HG02973 (cell line): ENCODE data around the gene MPZL3.
"Not testable (repeated sequence)": the region's sequence is repeated elsewhere in the genome, so short reads cannot be mapped to it uniquely, and the experiment has no call there.

Experiments
- ATAC-seq: cut with Tn5 transposase; IDR thresholded peaks from one replicate; pipeline ENCODE4 v1.9.1; 2021; ENCODE audit warnings: moderate library complexity; ENCODE audit not compliant: unreplicated experiment

MPZL3 gene

DNA sequence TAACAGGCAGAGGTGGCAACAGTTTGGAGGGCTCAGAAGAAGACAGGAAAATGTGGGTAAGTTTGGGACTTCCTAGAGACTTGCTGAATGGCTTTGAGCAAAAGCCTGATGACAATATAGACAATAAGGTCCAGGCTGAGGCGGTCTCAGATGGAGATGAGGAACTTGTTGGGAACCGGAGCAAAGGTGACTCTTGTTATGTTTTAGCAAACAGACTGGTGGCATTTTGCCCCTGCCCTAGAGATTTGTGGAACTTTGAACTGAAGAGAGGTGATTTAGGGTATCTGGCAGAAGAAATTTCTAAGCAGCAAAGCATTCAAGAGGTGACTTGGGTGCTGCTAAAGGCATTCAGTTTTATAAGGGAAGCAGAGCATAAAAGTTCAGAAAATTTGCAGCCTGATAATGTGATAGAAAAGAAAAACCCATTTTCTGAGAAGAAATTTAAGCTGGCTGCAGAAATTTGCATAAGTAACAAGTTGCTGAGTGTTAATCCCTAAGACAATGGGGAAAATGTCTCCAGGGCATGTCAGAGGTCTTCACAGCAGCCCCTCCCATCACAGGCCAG, 61.1 kb downstream of the MPZL3 start:
- ATAC-seq, result not testable (repeated sequence)

DNA sequence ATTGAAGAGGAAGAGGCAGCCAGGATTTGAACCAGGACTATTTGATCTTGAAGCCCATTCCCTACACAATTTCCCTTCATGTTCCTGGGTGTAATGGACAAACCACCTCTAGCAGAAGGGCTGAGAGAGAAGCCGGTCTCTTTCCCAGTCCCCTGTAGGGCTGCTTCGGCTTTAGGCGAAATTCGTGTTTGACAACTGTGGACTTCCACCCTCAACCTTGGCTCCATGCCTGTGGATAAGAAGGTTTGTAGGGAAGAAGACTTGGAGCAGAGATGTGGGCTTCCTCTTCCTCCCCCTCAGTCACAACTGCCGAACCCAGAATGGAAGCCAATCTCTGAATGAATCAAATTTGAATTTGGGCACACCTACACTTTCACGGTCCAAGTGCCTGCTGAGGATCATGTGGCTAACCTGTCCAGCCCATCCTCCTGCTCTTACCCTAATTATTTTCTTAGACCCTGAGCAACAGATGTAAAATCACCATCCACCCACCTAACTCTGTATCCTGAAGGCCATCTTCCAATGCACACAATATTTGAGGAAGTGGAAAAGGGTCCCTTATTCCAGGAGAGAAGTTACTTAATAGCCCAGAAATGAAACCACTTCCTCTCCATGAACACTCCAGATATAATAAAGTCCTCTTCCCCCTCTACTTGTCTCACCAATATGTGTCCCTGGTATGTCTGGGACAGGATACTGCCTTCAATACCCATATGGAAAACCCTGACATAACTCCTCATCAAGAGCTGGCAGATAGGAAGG, 65.6 kb downstream of the MPZL3 start:
- no peak for ATAC-seq

DNA sequence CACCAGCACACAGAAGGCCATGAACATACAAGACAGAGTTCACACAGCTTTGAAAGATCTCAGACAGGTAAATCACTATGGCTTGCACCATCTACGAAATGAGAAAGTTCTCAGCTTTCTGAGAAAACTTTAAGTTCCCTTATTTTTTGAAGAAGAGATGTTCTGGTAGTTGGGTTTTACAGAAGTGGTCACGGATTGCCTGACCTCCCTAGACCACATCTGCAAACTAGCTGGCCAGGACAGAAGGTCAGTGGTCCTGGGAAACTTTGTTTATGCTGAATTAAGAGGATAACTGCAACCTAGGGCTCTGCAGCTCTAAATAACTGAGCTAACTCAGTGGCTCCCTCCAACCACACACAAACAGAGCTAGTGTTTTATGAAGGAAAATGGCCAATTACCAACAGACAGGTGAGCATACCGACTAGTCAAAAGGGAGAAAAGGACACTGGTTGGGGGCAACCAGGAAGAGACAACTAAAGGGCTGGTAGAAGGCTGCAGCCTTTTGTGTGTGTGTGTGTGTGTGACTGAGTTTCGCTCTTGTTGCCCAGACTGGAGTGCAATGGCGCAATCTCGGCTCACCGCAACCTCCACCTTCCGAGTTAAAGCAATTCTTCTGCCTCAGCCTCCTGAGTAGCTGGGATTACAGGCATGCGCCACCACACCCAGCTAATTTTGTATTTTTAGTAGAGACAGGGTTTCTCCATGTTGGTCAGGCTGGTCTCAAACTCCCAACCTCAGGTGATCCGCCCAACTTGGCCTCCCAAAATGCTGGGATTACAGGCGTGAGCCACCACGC, 67.2 kb downstream of the MPZL3 start:
- ATAC-seq, result no peak

DNA sequence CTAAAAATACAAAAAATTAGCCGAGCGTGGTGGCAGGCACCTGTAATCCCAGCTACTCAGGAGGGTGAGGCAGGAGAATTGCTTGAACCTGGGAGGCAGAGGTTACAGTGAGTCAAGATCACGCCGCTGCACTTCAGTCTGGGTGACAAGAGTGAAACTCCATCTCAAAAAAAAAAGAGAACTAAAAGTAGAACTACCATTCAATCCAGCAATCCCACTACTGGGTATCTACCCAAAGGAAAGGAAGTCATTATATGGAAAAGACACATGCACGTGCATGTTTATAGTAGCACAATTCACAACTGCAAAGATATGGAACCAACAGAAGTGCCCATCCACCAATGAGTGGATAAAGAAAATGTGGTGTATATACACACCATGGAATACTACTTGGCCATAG, 68.5 kb downstream of the MPZL3 start:
- ATAC-seq, result not testable (repeated sequence)

DNA sequence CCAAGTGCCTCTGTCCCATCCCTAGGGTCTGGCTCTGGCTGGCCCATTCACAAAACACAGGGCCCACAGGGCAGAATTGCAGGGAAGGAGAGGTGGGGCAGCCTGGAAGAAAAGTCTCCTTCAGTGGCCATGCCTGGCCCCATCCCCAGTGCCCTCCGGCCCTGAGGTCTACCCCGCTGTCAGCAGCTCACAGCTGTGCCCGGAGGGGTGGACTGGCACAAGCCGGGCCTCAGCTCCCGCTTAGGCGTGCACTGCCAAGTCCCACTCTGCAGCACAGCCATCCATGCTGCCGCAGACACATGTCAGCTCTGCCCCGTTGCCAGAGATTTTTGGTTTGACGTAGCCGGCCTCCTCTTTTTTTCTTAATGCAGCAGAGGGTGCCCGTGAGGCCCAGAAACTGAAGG, 71.9 kb downstream of the MPZL3 start:
- no peak for ATAC-seq

DNA sequence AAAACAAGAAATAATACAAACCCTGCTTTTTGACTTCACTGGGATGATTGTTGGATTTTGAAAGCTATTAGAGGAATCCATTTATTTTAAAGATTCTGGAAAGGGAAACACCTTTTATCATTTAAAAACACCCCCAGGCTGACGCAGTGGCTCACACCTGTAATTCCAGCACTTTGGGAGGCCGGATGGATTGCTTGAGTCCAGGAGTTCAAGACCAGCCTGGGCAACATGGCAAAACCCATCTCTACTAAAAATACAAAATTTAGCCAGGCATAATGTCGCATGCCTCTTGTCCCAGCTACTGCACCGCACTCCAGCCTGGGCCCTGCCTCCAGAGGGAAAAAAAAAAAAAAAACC, 75.4 kb downstream of the MPZL3 start:
- no peak for ATAC-seq
